Stimulated activated CD4-positive, alpha-beta T cell treated with anti-CD3 and anti-CD28 coated beads, Interleukin-12 subunit alpha, Interleukin-12 subunit beta, amount 100 ng/mL, for 48 hours (primary cell): Measurements from ENCODE around the gene ABCC11.

ENCODE experiments used
- DNase-seq, 3 donors: peaks; one replicate each; pipeline ENCODE4 v3.0.0-alpha.2; 2020; ENCODE audit warnings: low read depth in 2 of 3, low spot score in 1 of 3

The ABCC11 gene

DNA sequence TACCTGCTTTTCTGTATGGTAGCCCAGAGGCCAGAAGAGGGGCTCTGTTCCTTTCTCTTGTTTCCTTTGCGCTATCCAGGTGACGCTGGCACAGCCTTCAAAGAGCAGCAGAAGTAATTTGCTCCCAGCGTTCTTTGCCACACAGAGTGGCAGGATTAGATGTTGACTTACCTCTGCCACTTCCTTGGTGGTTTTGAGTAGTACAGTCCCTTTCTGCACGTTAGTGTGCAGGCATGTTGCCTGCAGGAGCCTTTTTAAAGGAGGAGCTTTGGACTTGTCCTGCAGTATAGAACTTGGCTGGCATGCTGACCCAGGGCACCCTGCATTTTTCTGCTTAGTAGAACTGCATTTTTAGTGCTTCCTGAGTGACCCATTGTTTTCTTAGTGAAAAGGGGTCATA is at the start of gene ABCC11:
Gene ABCC11 (minus strand): TSS at position 229 of the 400 bp plus-strand sequence. CDS start 15,618 bp downstream, outside the sequence.
- no peak for DNase-seq

DNA sequence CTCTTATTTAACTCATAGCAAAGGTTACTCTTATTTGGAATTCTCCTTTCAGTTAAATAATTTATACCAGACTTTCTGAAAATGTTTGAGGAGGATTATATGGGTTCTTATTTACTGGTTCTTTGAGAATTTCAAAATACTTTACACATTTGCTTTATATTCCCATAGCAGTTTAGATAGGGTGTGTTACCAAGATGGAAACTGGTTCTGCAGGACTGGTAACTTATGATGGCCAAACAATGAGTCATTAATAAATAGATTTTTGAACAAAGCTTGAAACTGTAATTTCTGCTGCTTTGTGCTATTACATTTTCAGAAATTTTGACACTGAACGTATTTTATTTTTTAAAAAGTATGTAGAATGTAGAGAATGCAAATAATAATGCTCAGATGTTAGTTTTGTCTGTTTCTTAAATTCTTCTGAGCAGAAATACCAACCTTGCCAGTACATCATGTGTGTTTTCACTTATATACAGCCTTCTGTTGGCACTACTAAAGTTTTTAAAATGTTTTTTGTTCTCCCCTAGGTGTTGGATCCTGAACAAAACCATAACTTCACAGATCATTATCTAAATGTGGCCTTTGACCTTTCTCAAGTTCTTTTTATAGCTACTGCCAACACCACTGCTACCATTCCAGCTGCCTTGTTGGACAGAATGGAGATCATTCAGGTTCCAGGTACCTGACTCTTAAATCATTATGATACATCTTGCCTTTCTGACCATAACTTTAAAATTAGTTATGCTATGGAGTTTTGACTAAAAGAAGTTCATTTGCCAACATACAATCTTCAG is 48.3 kb upstream of the ABCC11 start:
- DNase-seq = no peak

DNA sequence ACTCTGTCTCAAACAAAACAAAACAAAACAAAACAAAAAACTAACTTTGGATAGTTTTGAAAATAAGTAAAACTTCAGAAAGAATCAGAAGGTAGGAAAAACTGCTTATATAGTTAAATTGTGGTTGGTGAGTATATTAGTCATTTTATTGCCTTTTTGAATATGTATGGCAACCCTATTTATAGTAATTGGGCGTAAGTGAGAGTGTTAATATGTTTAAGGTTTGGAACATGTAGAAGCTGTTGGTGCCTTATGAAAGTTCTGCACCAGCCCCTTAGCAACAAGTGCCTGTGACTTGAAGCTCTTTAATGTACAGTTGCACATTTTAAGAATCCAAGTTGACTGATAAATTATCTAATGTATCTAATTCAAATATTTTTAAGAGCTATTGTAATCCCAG is 47.4 kb upstream of the ABCC11 start:
- no peak for DNase-seq

DNA sequence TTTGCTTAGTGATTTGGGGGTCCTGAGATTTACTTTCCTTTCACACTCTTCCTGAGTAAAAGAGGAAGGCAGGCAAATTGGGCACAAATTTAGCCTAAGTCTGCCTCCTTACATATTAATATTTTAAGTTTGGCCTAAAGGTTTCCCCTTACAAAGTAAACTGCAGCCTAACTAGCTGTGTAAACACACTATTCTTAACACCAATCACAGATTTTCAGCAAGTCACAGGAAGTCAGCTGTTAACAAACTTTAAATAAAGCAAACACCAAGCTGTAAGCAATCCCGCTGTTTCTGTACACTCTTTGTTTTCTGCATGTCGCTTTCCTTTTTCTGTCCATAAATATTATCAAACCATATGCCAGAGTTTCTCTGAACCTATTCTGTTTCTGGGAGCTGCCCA is 45.1 kb upstream of the ABCC11 start:
- DNase-seq = no peak

DNA sequence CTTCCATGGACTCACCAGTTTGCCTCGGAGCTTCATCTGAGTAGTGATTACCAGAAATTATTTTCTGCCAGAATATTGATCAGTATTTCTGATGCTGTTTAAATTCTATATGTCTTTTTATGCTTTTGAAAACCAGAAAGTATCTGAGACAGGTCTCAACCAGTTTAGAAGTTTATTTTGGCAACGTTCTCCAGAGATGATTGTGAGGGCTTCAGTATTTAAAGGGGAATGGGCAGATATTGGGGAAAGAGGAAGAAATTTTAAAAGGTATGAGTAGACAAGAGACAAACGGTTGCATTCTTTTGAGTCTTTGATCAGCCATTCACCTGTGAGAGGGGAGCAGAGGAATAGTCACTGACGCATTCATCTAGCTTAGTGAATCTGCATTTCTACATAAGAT is 44.4 kb upstream of the ABCC11 start:
- DNase-seq = no peak

DNA sequence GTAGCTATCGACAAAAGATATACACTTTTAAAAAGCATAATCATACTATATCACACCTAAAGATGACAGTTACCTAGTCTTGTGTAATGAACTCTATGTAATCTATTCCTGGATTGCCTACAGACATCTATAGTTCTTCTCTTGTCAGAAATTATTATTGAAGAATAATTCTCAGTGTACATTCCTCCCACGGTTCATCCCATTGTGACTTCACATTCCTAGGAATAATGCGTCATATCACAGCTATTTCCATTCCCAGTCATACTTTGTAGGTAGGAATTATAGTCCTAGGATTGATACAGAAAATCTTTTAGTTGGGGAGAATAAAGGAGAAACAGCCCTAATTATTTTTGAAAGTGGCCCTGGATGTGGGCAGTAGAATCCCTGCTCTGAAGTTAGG is 44.0 kb upstream of the ABCC11 start:
- DNase-seq = no peak

DNA sequence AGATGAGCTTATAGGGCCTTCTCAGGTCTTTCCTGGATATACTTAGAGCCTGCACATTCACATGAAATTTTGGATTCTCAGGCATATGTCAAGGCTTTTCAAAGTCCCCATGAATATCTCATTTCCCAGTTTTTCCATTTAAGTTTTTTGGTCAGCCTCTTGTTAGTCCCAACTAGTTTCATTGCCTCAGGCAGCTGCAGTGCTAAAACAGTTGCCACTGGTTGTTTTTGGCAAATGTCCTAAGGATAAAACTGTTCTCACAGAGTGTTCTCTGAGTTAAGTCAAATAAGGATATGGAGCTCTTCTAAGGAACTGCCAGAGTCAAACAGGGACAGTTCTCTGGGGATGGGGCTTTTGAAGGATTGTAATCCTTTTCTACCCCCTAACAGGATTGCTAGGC is 39.9 kb upstream of the ABCC11 start:
- DNase-seq = no peak

DNA sequence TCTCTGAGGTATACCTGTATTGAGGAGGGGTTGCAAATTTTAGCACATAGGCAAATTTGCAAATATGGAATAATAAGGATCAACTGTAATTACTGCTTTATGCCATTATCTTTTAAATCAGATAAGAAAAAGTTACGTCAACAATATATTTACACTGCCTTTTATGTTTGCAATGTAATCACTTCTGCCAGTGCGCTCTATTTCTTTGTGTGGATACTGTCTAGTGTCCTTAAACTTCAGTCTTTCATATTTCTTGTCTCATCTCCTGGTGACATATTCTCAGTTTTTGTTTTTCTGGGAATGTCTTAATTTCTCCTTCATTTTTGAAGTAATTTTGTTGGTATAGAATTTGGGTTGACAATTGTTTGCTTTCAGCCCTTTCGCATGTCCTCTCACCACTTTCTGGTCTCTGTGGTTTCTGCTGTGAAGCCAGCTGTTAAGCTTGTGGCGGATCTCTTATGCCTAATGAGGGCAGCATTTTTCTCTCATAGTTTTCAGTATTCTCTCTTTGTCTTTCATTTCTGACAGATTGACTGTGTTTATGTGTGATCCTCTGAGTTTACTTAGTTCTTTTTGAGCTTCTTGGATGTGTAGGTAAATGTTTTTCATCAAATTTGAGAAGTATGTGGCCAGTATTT is 37.6 kb upstream of the ABCC11 start:
- DNase-seq = no peak

DNA sequence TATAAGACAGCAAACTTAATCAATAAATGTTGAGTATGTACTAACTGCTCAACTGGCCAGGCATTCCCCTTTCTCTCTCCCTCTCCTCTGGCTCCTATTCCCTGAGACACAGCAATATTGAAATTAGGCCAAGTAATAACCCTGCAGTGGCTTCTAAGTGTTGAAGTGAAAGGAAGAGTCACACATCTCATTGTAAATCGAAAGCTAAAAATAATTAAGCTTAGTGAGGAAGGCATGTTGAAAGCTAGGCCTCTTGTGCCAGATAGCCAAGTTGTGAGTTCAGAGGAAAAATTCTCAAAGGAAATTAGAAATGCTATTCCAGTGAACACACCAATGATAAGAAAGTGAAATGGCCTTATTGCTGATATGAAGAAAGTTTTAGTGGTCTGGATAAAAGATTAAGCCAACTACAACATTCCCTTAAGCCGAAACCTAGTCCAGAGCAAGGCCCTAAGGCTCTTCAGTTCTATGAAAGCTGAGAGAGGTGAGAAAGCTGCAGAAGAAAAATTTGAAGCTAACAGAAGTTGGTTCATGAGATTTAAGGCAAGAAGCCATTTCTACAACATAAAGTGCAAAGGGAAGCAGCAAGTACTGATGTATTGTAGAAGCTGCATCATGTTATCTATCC is 35.4 kb upstream of the ABCC11 start:
- no peak for DNase-seq

DNA sequence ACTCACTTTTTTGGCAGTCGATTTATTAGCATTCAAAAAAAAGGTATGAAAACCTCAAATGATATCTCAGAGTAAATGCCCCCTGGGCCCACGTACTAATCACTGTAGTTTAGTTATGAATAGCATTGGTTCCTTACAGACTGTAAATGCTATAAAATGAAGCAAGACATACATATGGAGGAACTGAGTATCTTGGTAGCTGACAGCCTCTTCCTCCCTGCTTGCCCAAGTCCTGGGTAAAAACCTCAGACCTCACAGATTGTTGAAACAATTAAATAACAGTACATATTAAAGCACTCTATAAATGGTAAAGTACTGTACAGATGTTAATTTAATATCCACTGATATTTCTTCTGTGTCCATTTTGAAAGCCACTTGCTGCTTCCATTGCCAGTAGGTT is 33.2 kb upstream of the ABCC11 start:
- no peak for DNase-seq

DNA sequence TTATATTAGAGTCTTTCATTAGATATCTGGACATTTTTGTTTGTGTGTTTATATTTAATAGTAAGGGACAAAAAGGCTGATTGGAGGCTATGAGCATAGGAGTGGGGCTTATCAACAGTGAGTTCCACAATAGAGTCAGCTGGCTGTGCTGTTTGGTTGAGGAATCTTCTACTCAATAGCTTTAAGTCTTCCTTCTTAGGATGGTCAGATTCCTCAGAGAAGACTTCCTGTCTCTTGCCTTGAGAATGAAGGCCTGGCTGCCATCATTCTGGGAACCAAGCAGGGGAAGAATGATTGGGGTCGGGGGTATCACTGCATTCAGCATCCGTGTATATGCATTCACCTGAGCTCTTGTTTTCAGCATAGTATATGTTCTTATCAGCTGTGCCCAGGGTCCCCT is 31.9 kb upstream of the ABCC11 start:
- no peak for DNase-seq

DNA sequence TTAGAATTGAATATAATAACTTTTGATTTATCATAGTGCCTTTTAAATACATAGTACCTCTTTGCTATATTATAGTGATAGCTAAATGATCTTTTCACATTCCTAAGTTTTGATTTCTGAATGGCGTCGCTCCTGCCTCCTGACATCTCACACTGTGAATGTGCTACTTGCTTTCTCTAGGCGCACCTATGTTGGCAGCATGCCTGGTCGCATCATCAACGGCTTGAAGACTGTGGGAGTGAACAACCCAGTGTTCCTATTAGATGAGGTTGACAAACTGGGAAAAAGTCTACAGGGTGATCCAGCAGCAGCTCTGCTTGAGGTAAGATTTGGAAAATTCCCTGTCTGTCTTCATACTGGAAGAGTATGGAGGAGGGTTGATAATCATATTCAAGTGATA is 29.8 kb upstream of the ABCC11 start:
- no peak for DNase-seq

DNA sequence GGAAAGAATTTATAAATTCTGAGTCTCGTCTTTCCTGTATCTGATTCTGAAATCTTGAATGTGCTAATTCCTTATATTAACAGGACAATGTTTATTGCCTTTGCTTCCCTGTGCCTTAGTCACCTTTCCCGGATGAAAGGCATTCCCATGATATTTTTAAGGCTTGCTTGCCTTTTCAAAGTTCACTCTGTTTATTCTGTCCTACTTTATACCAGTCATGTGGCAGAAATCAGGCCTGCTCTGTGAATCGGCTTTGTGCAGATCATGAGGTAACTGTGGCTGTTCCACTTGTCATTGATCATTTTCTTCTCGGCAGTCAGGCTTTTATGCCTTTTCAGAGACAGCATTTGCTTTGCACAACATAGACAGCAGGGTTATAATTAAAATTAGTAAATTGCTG is 28.8 kb upstream of the ABCC11 start:
- no peak for DNase-seq

DNA sequence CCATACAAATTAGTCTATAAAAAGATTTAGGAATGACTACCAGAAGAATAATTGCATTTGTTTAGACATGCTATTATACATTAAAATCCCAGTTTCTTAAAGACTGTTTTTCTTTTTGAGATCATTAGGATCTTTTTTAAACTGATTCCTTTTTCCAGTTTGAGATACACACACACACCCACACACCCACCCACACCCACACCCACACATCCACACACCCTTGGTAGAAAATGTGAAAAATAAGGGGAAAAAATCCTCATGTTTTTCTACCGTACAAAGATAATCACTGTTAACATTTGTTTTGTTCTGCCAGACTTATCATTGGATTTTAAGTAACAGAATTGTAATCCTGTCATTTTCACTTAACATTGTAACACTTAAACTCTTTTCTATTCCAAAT is 27.1 kb upstream of the ABCC11 start:
- DNase-seq = no peak

DNA sequence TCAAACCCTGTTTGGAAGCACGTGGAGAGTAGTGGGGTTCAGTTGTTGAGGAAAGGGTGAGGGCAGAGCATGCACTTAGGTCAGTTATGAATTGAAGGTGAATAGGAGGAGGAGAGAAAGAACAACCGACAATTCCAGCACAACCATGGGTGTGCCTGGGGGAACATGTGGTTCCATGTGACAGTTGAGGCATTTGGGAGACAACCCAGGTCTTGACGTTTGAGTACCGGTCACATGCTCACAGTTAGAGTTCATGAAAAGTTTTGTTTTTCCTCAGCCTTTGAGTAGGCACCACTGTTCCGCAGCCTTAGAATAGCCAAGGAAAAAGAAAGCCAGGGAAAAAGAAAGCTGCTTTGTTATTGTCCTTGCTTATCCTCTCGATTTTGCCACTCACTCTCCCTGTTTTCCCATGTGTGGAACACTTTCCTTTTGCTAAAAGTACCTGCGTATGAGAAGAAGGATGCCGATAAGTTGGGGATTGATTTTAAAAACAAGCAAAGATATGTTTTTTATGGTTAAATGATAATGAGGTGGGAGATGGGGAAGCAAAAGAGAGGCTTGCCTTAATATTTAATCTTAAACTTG is 25.6 kb upstream of the ABCC11 start:
- DNase-seq = no peak

DNA sequence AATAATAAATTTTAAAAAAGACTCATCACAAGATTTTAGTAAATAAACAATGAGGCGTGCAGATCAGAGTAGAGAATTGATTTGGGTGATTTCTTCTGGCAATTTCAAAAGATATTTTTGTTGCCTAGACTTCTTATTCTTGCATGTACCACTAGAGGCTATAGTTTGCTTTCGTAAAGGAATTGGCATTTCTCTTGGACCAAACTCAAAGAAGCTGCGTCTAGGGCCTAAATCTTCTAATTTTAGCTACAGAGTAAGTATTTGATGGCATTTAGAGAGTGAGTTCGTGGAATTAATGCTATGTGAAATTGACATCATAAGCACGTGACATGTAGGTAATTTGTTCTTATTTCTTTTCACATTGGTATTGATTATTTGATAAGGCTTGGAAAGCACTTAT is 24.4 kb upstream of the ABCC11 start:
- DNase-seq = no peak

DNA sequence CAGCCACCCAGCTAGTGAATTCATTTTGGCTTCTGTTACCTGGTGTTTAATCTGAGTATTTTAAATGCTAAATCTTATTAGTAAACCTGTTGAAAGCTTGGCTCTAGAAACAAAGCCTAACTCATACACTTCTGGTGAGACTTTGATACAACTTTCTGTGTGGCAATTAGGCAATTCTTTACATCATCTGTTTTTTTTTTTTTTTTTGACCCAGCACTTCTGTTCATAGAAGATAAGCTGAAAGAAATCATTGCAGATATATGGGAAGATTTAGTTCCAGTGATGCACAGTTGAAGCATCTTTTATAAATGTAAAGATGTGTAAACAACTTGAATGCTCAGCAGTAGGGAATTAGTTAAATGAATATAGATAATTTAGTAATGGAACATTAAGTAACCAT is 21.7 kb upstream of the ABCC11 start:
- no peak for DNase-seq

DNA sequence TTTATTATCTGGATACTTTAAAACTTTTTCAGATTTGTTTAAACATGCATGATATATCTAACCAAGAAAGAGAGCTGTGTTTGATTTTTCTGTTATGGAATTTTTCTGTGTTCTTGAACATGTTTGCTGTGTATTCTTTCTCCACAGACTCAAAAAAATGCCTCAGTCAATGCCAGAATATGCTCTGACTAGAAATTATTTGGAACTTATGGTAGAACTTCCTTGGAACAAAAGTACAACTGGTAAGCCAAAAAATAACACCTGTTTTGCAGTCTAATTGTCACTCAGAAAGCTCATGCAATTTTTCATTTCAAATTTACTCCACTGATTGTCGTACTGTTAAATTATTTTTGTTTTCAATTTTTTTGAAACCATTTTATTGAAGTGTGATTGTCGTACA is 15.3 kb upstream of the ABCC11 start:
- DNase-seq = no peak

DNA sequence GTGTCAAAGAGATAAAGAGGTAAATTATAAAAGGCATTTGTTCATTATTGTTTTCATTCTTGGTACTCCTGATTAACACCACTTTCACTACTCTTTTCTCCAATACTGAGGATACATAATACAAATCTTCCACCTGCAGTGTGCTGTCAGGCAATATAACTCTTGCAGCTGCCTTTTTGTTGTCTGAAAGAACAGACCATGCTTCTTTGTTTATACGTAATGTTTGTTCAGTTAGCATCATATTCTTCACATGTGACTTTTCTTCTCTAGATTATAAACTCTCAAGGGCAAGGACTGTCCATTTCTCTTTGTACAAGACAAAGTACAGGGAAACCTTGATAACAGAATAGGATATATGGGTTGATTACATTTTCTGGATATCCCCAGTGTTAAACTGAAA is 14.2 kb upstream of the ABCC11 start:
- DNase-seq = no peak

DNA sequence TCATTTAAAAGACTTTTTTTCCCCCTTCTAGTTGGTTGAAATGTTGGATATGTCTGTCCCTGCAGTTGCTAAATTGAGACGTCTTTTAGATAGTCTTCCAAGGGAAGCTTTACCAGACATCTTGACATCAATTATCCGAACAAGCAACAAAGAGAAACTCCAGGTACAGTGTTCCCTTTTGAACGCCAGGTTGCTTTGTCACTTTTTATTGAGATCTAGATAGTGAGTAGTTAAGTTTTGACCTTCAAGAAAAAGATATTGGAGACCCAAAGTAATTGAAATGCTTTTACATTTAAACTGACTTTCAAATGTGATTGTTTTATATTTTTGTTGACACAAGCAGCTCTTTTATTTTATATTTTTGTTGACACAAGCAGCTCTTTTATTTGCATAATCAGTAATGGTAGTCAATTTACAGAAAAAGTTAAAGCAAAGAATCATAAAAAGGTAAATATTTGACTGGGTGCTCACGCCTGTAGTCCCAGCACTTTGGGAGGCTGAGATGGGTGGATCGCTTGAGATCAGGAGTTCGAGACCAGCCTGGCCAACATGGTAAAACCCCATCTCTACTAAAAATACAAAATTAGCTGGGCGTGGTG is 9.3 kb upstream of the ABCC11 start:
- DNase-seq = no peak

DNA sequence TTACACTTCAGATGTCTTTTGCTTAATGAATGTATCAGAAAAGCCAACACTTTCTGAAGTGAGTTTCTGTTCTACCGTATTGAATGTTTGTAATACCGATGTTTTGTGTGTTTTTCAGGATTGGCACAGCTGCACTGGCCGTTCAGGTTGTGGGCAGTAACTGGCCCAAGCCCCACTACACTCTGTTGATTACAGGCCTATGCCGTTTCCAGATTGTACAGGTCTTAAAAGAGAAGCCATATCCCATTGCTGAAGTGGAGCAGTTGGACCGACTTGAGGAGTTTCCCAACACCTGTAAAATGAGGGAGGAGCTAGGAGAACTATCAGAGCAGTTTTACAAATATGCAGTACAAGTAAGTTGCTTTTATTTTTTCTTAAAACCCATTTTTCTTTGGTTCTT is 4.7 kb upstream of the ABCC11 start:
- DNase-seq = no peak
